ENCODE data around the gene ABLIM1.

GRCh38 chr10:114643158-114643557, 14.9 kb downstream of the ABLIM1 start:
- TF ChIP-seq CTCF (IDR thresholded peaks at IDR 0.05) (no peak), SIN3A (IDR thresholded peaks at IDR 0.05; ENCODE audit: borderline replicate concordance, insufficient read depth, low read depth, low read length) (no peak)

Measured in Panc1 (cell line).